IMR-90 (cell line): ENCODE measurements around the gene SLC7A10. TPM values are rescaled to one million over a fixed set of nuclear protein-coding genes. Genes with fewer than 3 reads are reported as not detected.

Source experiments
- ATAC-seq: fragments of 200-7000 bp; cut with Tn5 transposase; 2 replicates; pipeline ENCODE4 v1.9.1; 2020; ENCODE audit warnings: low read depth, mild to moderate bottlenecking, moderate library complexity
- BruUV-seq: library from RNA; stranded (reverse); fragments of 400-500 nt; replicated peaks from 2 replicates; lab custom pipeline; 2021; lab: Mats Ljungman, UMichigan
- CTCF ChIA-PET: fragments of 300-600 bp; formaldehyde crosslinking; extraction: SDS; loops from one replicate; lab custom pipeline; 2021; ENCODE audit warnings: antibody characterized with exemption; lab: Yijun Ruan, JAX
- POLR2A ChIA-PET: fragments of 300-600 bp; sonication (Branson Sonifier 250); formaldehyde crosslinking; loops from one replicate; lab custom pipeline; 2022; ENCODE audit warnings: antibody characterized with exemption; ENCODE audit not compliant: unreplicated experiment; lab: Charles Lee
- DNase-seq: peaks from one replicate; pipeline ENCODE4 v3.0.0; 2013
- H2AFZ ChIP-seq: replicated peaks from 2 replicates; pipeline ENCODE3; 2013; ENCODE audit warnings: low read length, mild to moderate bottlenecking; ENCODE audit not compliant: poor library complexity
- H2AK5ac ChIP-seq: 2 replicates; pipeline ENCODE4 v1.6.1; 2013; ENCODE audit warnings: low read depth, low read length, inconsistent platforms
- H2AK9ac ChIP-seq: replicated peaks from 2 replicates; pipeline ENCODE3; 2013; ENCODE audit warnings: mild to moderate bottlenecking, low read depth, low read length, moderate library complexity; ENCODE audit not compliant: poor library complexity
- H2BK120ac ChIP-seq: 2 replicates; pipeline ENCODE4 v1.6.1; 2013; ENCODE audit warnings: low read depth, low read length, inconsistent platforms
- H2BK15ac ChIP-seq: 3 replicates; pipeline ENCODE4 v1.6.1; 2013; ENCODE audit warnings: low read depth, low read length, inconsistent platforms
- H2BK20ac ChIP-seq: 2 replicates; pipeline ENCODE4 v1.6.1; 2013; ENCODE audit warnings: low read depth, mild to moderate bottlenecking, inconsistent platforms, low read length, moderate library complexity
- H2BK5ac ChIP-seq: 2 replicates; pipeline ENCODE4 v1.6.1; 2013; ENCODE audit warnings: mild to moderate bottlenecking, low read depth, low read length, inconsistent platforms; ENCODE audit not compliant: poor library complexity, severe bottlenecking
- H3K14ac ChIP-seq: replicated peaks from 2 replicates; pipeline ENCODE4 v1.6.1; 2013; ENCODE audit warnings: low read depth, low read length, inconsistent platforms
- H3K18ac ChIP-seq: 2 replicates; pipeline ENCODE4 v1.6.1; 2013; ENCODE audit warnings: low read depth, low read length, control low read depth
- H3K23ac ChIP-seq: 2 replicates; pipeline ENCODE4 v1.6.1; 2013; ENCODE audit warnings: low read depth, low read length, inconsistent platforms
- H3K27ac ChIP-seq: 2 replicates; pipeline ENCODE4 v1.5.1; 2013; ENCODE audit warnings: mild to moderate bottlenecking, control low read depth, low read length; ENCODE audit not compliant: insufficient read depth
- H3K27me3 ChIP-seq: 2 replicates; pipeline ENCODE4 v1.6.1; 2013; ENCODE audit warnings: low read length; ENCODE audit not compliant: control insufficient read depth, insufficient read depth
- H3K36me3 ChIP-seq: 2 replicates; pipeline ENCODE4 v1.6.1; 2013; ENCODE audit warnings: low read length, mixed read lengths; ENCODE audit not compliant: control insufficient read depth, insufficient read depth
- H3K4ac ChIP-seq: 2 replicates; pipeline ENCODE4 v1.6.1; 2013; ENCODE audit warnings: low read depth, low read length, inconsistent platforms
- H3K4me1 ChIP-seq: 2 replicates; pipeline ENCODE4 v1.6.1; 2013; ENCODE audit warnings: low read length, mixed read lengths; ENCODE audit not compliant: control insufficient read depth, insufficient read depth
- H3K4me2 ChIP-seq: 2 replicates; pipeline ENCODE4 v1.6.1; 2013; ENCODE audit warnings: low read depth, mild to moderate bottlenecking, control low read depth, low read length, moderate library complexity
- H3K4me3 ChIP-seq: 2 replicates; pipeline ENCODE4 v1.5.1; 2013; ENCODE audit warnings: low read depth, mild to moderate bottlenecking, control low read depth, low read length, moderate library complexity; ENCODE audit not compliant: insufficient read depth
- H3K56ac ChIP-seq: 2 replicates; pipeline ENCODE4 v1.6.1; 2013; ENCODE audit warnings: low read length, inconsistent platforms; ENCODE audit not compliant: insufficient read depth; ENCODE audit errors: extremely low read depth
- H3K79me1 ChIP-seq, 2 experiments: 2 replicates each; pipeline ENCODE4 v1.6.1; 2013; ENCODE audit warnings: low read length in 2 of 2, inconsistent platforms in 1 of 2, low read depth in 1 of 2
- H3K9ac ChIP-seq: 2 replicates; pipeline ENCODE4 v1.6.1; 2013; ENCODE audit warnings: low read depth, low read length, control low read depth
- H3K9me1 ChIP-seq: 2 replicates; pipeline ENCODE4 v1.6.1; 2013; ENCODE audit warnings: low read length, inconsistent platforms; ENCODE audit not compliant: insufficient read depth
- H3K9me3 ChIP-seq: 2 replicates; pipeline ENCODE4 v1.6.1; 2013; ENCODE audit warnings: low read length; ENCODE audit not compliant: control insufficient read depth, insufficient read depth
- H4K20me1 ChIP-seq: 2 replicates; pipeline ENCODE4 v1.6.1; 2013; ENCODE audit warnings: low read length, inconsistent platforms; ENCODE audit not compliant: insufficient read depth
- H4K5ac ChIP-seq: 2 replicates; pipeline ENCODE4 v1.6.1; 2013; ENCODE audit warnings: mild to moderate bottlenecking, low read depth, low read length, control low read depth
- H4K8ac ChIP-seq, 2 experiments: 2 replicates each; pipeline ENCODE4 v1.6.1; 2013; ENCODE audit warnings: low read depth in 2 of 2, low read length in 2 of 2, control low read depth in 1 of 2, inconsistent platforms in 1 of 2
- H4K91ac ChIP-seq: 2 replicates; pipeline ENCODE4 v1.6.1; 2013; ENCODE audit warnings: low read depth, low read length, inconsistent platforms; ENCODE audit not compliant: insufficient read depth
- CHD1 ChIP-seq: IDR thresholded peaks from 2 replicates; pipeline ENCODE4 v1.6.1; 2012; ENCODE audit warnings: low read depth, low read length, improper control_type of control experiment
- FOS ChIP-seq: fragments of 150-350 bp; IDR thresholded peaks from 2 replicates; pipeline ENCODE4 v1.6.1; 2016; ENCODE audit warnings: low read depth, low read length
- WGBS, 2 experiments: methylation state at CpG; one replicate each; pipeline versions ENCODE4 v1.1.5 to v1.1.7; 2013; ENCODE audit warnings: missing lambda C conversion rate in 2 of 2; ENCODE audit not compliant: insufficient read length in 1 of 2; ENCODE audit errors: extremely low coverage in 2 of 2; 5-methylcytosine and 5-hydroxymethylcytosine counted together
- dilution Hi-C: fragments of 300-500 bp; cut with HindIII; formaldehyde crosslinking; loops from one replicate; pipeline ENCODE4 v1.14.3; 2018; ENCODE audit warnings: low sequenced_read_pairs; ENCODE audit not compliant: unreplicated experiment
- in situ Hi-C: fragments of 300-500 bp; cut with MboI; formaldehyde crosslinking; loops from 3 replicates; pipeline ENCODE4 v1.14.3; 2019; ENCODE audit warnings: low sequenced_read_pairs, inconsistent platforms, mixed read lengths
- intact Hi-C: fragments of 100-400 bp; cut with micrococcal nuclease; formaldehyde crosslinking; loops from 2 replicates; pipeline ENCODE4 v1.10.0; 2022
- polyA plus RNA-seq, 3 experiments: library from polyadenylated mRNA; depleted of rRNA; stranded (reverse); fragments of >200 nt; gene quantifications; 2 replicates each; pipeline ENCODE4 v1.2.3, GENCODE V29; 2012; ENCODE audit warnings: low replicate concordance in 1 of 3
- total RNA-seq: library from RNA; depleted of rRNA; stranded (reverse); fragments of >200 nt; gene quantifications from 2 replicates; pipeline ENCODE4 v1.2.3, GENCODE V29; 2012

Gene SLC7A10
- total and polyA plus RNA-seq, 2 of the 4 experiments (the other 2 are of a cell fraction) = not detected

- Histone ChIP-seq H3K9me1 (0 out of 2 replicates have a peak, but pooled peaks cover 12% of the 10 kb centered on the region), H4K91ac (no peak overlapping the region), H2BK20ac (no peak overlapping the region), H2AK5ac (no peak overlapping the region), H3K56ac (no peak overlapping the region), H3K23ac (no peak overlapping the region), H3K9me3 (no peaks in the 10 kb centered on the region), H2AK9ac (no peak overlapping the region), H2BK5ac (peak overlapping the region; percentile 79), H3K4me1 (no peaks in the 10 kb centered on the region), H3K4me2 (no peak overlapping the region), H3K36me3 (no peaks in the 10 kb centered on the region), H3K79me1 (no peaks in the 10 kb centered on the region), H3K4me3 (no peak overlapping the region), H3K14ac (no peak overlapping the region), H3K27ac (no peak overlapping the region), H3K4ac (no peak overlapping the region), H3K27me3 (peaks cover 3% of the 10 kb centered on the region; the same call in 1 of the 2 replicates), H3K9ac (no peak overlapping the region), H2BK15ac (no peak overlapping the region), H4K8ac (no peak overlapping the region), H4K5ac (no peak overlapping the region), H4K20me1 (no peaks in the 10 kb centered on the region), H2BK120ac (no peak overlapping the region), H3K18ac (no peak overlapping the region), H2AFZ (no peak overlapping the region)
- in situ Hi-C loops (no loop called here), dilution Hi-C loops (no loop called here), intact Hi-C loops (no loop called here)
- TF ChIP-seq FOS = no peak
- TF ChIP-seq CHD1 = no peak
- POLR2A ChIA-PET = no interaction called here
- 71% methylated on average over 1 of the region's 1 CpG; no CpG with 5 or more reads in 1 of the 2 experiments for WGBS, 2 experiments
- no TSS peak for BruUV-seq
- no peak for ATAC-seq
- CTCF ChIA-PET = no interaction called here
- no peak for DNase-seq
Observed at GRCh38 chr19:33250500-33250899, 24.9 kb upstream of the SLC7A10 start.
